Endothelial cell of umbilical vein (primary cell): Measurements from ENCODE around the gene WDR49. TPM values are rescaled to one million over a fixed set of nuclear protein-coding genes. Genes with fewer than 3 reads are reported as not detected.

Experiments used
- BruUV-seq: library from RNA; stranded (reverse); fragments of 400-500 nt; replicated peaks from 2 replicates; lab custom pipeline; 2021; lab: Mats Ljungman, UMichigan
- CTCF ChIA-PET: fragments of 300-600, 350-600 bp; sonication (Branson Sonifier 250); formaldehyde crosslinking; loops from one replicate; lab custom pipeline; 2021; ENCODE audit warnings: antibody characterized with exemption, inconsistent platforms; lab: Charles Lee
- POLR2A ChIA-PET: fragments of 300-600, 350-600 bp; sonication (Branson Sonifier 250); formaldehyde crosslinking; loops from one replicate; lab custom pipeline; 2021; ENCODE audit warnings: antibody characterized with exemption, inconsistent platforms; lab: Charles Lee
- DNase-seq: peaks from one replicate; pipeline ENCODE4 v3.0.0-alpha.2; 2011; ENCODE audit warnings: low read depth, low spot score
- FAIRE-seq: peaks from 2 replicates; lab custom pipeline; 2011; peaks lifted over from hg19 to GRCh38; lab: Jason Lieb, UNC
- H2AFZ ChIP-seq: 2 replicates; pipeline ENCODE4 v1.6.0; 2012; ENCODE audit warnings: low read depth, low read length, control low read depth, inconsistent platforms
- H3K27ac ChIP-seq: 2 replicates; pipeline ENCODE4 v1.5.1; 2011; ENCODE audit warnings: low read depth, mild to moderate bottlenecking, control low read depth, low read length, moderate library complexity; ENCODE audit not compliant: insufficient read depth
- H3K27me3 ChIP-seq, 2 experiments: 2 replicates each; pipeline versions ENCODE4 v1.6.0 to v1.6.1; 2011; ENCODE audit warnings: low read length in 2 of 2, mixed read lengths in 1 of 2; ENCODE audit not compliant: control insufficient read depth in 2 of 2, insufficient read depth in 2 of 2
- H3K36me3 ChIP-seq, 2 experiments: 2 replicates in 1 of 2; 3 replicates in 1 of 2; pipeline ENCODE4 v1.5.1; 2011; ENCODE audit warnings: low read length in 2 of 2, mild to moderate bottlenecking in 1 of 2, moderate library complexity in 1 of 2; ENCODE audit not compliant: control insufficient read depth in 2 of 2, insufficient read depth in 2 of 2; ENCODE audit errors: extremely low read depth in 1 of 2
- H3K4me1 ChIP-seq: 3 replicates; pipeline ENCODE4 v1.5.1; 2011; ENCODE audit warnings: mild to moderate bottlenecking, low read length; ENCODE audit not compliant: control insufficient read depth, insufficient read depth; ENCODE audit errors: extremely low read depth
- H3K4me2 ChIP-seq: 2 replicates; pipeline ENCODE4 v1.6.1; 2011; ENCODE audit warnings: low read length, control low read depth, mixed read lengths; ENCODE audit not compliant: insufficient read depth
- H3K4me3 ChIP-seq, 3 experiments: fragments of 200-600 bp in 1 of 3; sonication (generic), shearing (Covaris generic) in 1 of 3; replicated peaks in 1 of 3; 2 replicates each; pipeline ENCODE4 v1.5.1; 2011 to 2016; ENCODE audit warnings: control low read depth in 3 of 3, low read length in 3 of 3, mild to moderate bottlenecking in 2 of 3, inconsistent platforms in 1 of 3, low read depth in 1 of 3, moderate library complexity in 1 of 3; ENCODE audit not compliant: insufficient read depth in 1 of 3
- H3K79me2 ChIP-seq: 2 replicates; pipeline ENCODE4 v1.6.0; 2012; ENCODE audit warnings: low read length, inconsistent platforms; ENCODE audit not compliant: control insufficient read depth, insufficient read depth
- H3K9ac ChIP-seq: replicated peaks from 2 replicates; pipeline ENCODE3; 2011; ENCODE audit warnings: low read length, control low read depth; ENCODE audit not compliant: insufficient read depth; ENCODE audit errors: extremely low read depth
- H3K9me1 ChIP-seq: replicated peaks from 3 replicates; pipeline ENCODE4 v1.6.0; 2011; ENCODE audit warnings: mild to moderate bottlenecking, low read length; ENCODE audit not compliant: control insufficient read depth, insufficient read depth; ENCODE audit errors: extremely low read depth
- H3K9me3 ChIP-seq: replicated peaks from 2 replicates; pipeline ENCODE4 v1.5.1; 2012; ENCODE audit warnings: low read length, inconsistent platforms; ENCODE audit not compliant: control insufficient read depth, insufficient read depth
- H4K20me1 ChIP-seq: replicated peaks from 2 replicates; pipeline ENCODE3; 2011; ENCODE audit warnings: mild to moderate bottlenecking, low read length; ENCODE audit not compliant: control insufficient read depth, insufficient read depth; ENCODE audit errors: extremely low read depth
- CTCF ChIP-seq, 2 donors: IDR thresholded peaks; 1 replicate in 1 of 2; 2 replicates in 1 of 2; pipeline ENCODE4 v1.5.1; 2011; ENCODE audit warnings: low read length in 2 of 2, mild to moderate bottlenecking in 2 of 2, moderate library complexity in 2 of 2, control low read depth in 1 of 2, inconsistent platforms in 1 of 2, low read depth in 1 of 2; ENCODE audit not compliant: insufficient read depth in 1 of 2; ENCODE audit errors: extremely low read depth in 1 of 2
- EZH2 ChIP-seq: IDR thresholded peaks from 2 replicates; pipeline ENCODE4 v1.6.1; 2012; ENCODE audit warnings: borderline replicate concordance, low read depth, mild to moderate bottlenecking, moderate library complexity, low read length, inconsistent platforms; ENCODE audit not compliant: severe bottlenecking
- FOS ChIP-seq: IDR thresholded peaks from 2 replicates; pipeline ENCODE4 v1.6.1; 2011; ENCODE audit warnings: mild to moderate bottlenecking, low read length, moderate library complexity, borderline replicate concordance; ENCODE audit not compliant: insufficient read depth
- GATA2 ChIP-seq: IDR thresholded peaks from 2 replicates; pipeline ENCODE4 v1.7.0; 2011; ENCODE audit warnings: low read depth, mild to moderate bottlenecking, moderate library complexity, mixed read lengths, low read length; ENCODE audit not compliant: insufficient read length, insufficient read depth
- JUN ChIP-seq: IDR thresholded peaks from 2 replicates; pipeline ENCODE4 v1.6.1; 2011; ENCODE audit warnings: borderline replicate concordance, low read depth; ENCODE audit not compliant: insufficient read length, insufficient read depth
- MAX ChIP-seq: IDR thresholded peaks from 2 replicates; pipeline ENCODE4 v1.6.1; 2011; ENCODE audit not compliant: insufficient read depth, insufficient read length
- MYC ChIP-seq: IDR thresholded peaks from one replicate; pipeline ENCODE4 v1.6.1; 2011; ENCODE audit warnings: mild to moderate bottlenecking, low read depth, low read length
- POLR2A ChIP-seq: IDR thresholded peaks from 2 replicates; pipeline ENCODE4 v1.6.1; 2012; ENCODE audit warnings: low read depth, mild to moderate bottlenecking, control low read depth, low read length
- POLR2AphosphoS5 ChIP-seq: IDR thresholded peaks from 2 replicates; pipeline ENCODE4 v1.6.1; 2012; ENCODE audit warnings: low read depth, mild to moderate bottlenecking, control low read depth, low read length, moderate library complexity; ENCODE audit not compliant: insufficient read depth
- dilution Hi-C: fragments of 300-500 bp; cut with MboI; formaldehyde crosslinking; loops from one replicate; pipeline ENCODE4 v1.15.0; 2019; ENCODE audit warnings: low sequenced_read_pairs; ENCODE audit not compliant: extremely low pct_ligation_motif_present
- intact Hi-C: fragments of 100-400 bp; cut with micrococcal nuclease; formaldehyde crosslinking; loops from one replicate; pipeline ENCODE4 v1.10.0; 2022
- polyA plus RNA-seq, 4 experiments: library from polyadenylated mRNA; depleted of rRNA in 3 of 4; stranded (reverse) in 3 of 4; unstranded in 1 of 4; fragments of >200 nt; gene quantifications; 2 replicates each; pipeline versions ENCODE4 v1.2.1 to v1.2.3, GENCODE V29; 2011 to 2012; ENCODE audit warnings: missing spikeins in 1 of 4
- total RNA-seq: library from RNA; stranded (reverse); gene quantifications from 2 replicates; pipeline ENCODE4 v1.2.3, GENCODE V29; 2021

Gene WDR49
- total and polyA plus RNA-seq, 2 donors (not counting 3 experiments of a cell fraction or from before 2014, with no cell fraction given), result not detected

GRCh38 chr3:167656821-167657220, 3.1 kb upstream of the WDR49 start:
- POLR2A ChIA-PET, result no interaction called here

GRCh38 chr3:167653155-167653554, 587 bp downstream of the WDR49 start:
- ChIA-PET CTCF (no interaction called here), POLR2A (no interaction called here)
- no peaks in the 10 kb centered on the region for H3K9me1 ChIP-seq
- no peak overlapping the region for H3K4me3 ChIP-seq
- FAIRE-seq (no peak), DNase-seq (no peak)
- dilution Hi-C loops, result no loop called here
- no peaks in the 10 kb centered on the region for H3K36me3 ChIP-seq
- no peak overlapping the region for H3K9ac ChIP-seq
- no peaks in the 10 kb centered on the region for H3K79me2 ChIP-seq
- TF ChIP-seq EZH2 (no peak), MAX (no peak), FOS (no peak), POLR2AphosphoS5 (no peak), CTCF (IDR thresholded peaks at IDR 0.05; ENCODE audit: extremely low read depth in 1 of 2, insufficient read depth in 1 of 2, low read depth in 1 of 2, low read length in 2 of 2) (no peak), GATA2 (no peak), JUN (no peak), POLR2A (no peak), MYC (no peak)
- H2AFZ ChIP-seq, result no peak overlapping the region
- no peaks in the 10 kb centered on the region for H3K27me3 ChIP-seq
- intact Hi-C loops, result no loop called here
- H3K4me2 ChIP-seq, result no peak overlapping the region
- H3K27ac ChIP-seq, result no peak overlapping the region
- BruUV-seq, result no TSS peak
- H3K9me3 ChIP-seq, result no peaks in the 10 kb centered on the region
- no peaks in the 10 kb centered on the region for H4K20me1 ChIP-seq
- H3K4me1 ChIP-seq, result no peaks in the 10 kb centered on the region

More at GRCh38 chr3:167656821-167657220, 3.1 kb upstream of the WDR49 start:
- no peak for TF ChIP-seq JUN
- no peak for TF ChIP-seq POLR2A
- Histone ChIP-seq H3K36me3 (no peaks in the 10 kb centered on the region), H3K9me3 (no peaks in the 10 kb centered on the region), H3K27ac (no peak overlapping the region), H3K4me2 (no peak overlapping the region), H3K9me1 (no peaks in the 10 kb centered on the region), H3K4me1 (no peaks in the 10 kb centered on the region), H4K20me1 (no peaks in the 10 kb centered on the region), H3K79me2 (no peaks in the 10 kb centered on the region), H3K4me3 (no peak overlapping the region), H3K9ac (no peak overlapping the region), H2AFZ (no peak overlapping the region), H3K27me3 (no peaks in the 10 kb centered on the region)
- BruUV-seq, result no TSS peak
- DNase-seq, result no peak
- intact Hi-C loops (no loop called here), dilution Hi-C loops (no loop called here)
- FAIRE-seq, result no peak
- CTCF ChIA-PET, result no interaction called here
